SW 1271 (cell line): ENCODE measurements around the gene ATAD3B.
A peak's percentile ranks its signal among the peaks of the same experiment; 100 is the strongest.
"Not testable (repeated sequence)": the region's sequence is repeated elsewhere in the genome, so short reads cannot be mapped to it uniquely, and the experiment has no call there.

Experiments
- DNase-seq, 2 experiments: peaks; one replicate each; lab custom pipeline; 2025; lab: John Stamatoyannopoulos, UW

ATAD3B gene

DNA sequence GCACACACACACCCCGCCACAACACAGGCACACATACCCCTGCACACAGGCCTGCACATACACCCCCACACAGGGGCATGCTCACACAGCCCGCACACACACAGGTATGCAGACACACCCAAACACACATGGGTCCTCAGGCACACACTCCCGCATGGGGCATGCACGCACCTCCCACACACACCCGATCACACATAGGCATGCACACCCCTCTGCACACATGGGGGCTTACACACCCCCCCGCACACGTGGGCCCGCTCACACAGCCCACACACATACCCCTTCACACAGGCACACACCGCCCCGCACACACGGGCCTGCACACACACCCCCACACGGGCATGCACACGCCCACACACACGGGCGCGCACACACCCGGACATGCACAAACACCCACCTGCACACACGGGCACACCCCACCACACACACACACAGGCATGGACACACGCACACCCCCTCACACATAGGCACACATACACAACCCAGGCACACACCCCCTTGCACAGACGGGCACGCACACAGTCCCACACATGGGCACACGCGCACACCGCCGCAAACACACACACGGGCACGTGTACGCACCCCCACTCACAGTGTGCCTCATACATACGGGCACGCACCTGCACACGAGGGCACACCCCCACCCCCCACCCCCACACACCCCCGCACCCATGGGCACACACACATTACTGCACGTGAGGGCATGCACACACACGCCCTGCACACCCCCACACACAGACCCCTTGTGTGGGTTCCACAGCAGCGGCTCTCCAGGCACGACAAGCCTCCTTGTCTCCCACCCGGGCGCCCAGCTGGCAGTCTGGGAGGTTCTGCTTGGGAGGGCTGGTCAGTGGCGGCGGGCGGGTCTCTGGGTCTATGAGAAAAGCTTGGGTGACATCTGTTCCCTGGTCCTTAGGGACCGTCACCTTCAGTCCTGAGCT is 8.3 kb downstream of the ATAD3B start:
- no peak for DNase-seq

GRCh38 chr1:1480488-1480867 is 8.9 kb downstream of the ATAD3B start:
- DNase-seq: not testable (repeated sequence)

DNA sequence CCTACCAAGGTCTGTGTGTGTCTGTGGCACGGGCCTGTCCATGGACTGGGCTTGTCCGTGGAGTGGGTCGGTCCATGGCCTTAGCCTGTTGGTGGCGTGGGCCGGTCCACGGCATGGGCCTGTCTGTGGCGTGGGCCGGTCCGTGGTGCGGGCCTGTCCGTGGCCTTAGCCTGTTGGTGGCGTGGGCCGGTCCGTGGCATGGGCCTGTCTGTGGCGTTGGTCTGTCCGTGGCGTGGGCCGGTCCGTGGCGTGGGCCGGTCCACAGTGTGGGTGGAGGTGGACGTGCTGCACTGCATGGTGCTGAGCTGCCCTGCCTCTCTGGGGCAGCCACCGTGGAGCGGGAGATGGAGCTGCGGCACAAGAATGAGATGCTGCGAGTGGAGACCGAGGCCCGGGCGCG is 10.2 kb downstream of the ATAD3B start:
- not testable (repeated sequence) for DNase-seq

DNA sequence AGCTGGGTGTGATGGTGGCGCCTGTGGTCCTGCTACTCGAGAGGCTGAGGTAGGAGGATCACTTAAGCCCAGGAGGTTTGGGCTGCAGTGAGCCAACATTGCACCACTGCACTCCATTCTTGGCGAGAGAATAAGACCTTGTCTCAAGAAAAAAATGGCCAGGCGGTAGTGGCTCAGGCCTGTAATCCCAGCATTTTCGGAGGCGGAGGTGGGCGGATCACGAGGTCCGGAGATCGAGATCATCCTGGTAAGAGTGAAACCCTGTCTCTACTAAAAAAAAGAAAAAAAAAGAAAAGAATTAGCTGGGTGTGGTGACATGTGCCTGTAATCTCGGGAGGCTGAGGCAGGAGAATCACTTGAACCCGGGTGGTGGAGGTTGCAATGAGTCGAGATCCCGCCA is 11.3 kb downstream of the ATAD3B start:
- no peak for DNase-seq

- no peak for DNase-seq
Measured at GRCh38 chr1:1483714-1484113, 12.1 kb downstream of the ATAD3B start.

DNA sequence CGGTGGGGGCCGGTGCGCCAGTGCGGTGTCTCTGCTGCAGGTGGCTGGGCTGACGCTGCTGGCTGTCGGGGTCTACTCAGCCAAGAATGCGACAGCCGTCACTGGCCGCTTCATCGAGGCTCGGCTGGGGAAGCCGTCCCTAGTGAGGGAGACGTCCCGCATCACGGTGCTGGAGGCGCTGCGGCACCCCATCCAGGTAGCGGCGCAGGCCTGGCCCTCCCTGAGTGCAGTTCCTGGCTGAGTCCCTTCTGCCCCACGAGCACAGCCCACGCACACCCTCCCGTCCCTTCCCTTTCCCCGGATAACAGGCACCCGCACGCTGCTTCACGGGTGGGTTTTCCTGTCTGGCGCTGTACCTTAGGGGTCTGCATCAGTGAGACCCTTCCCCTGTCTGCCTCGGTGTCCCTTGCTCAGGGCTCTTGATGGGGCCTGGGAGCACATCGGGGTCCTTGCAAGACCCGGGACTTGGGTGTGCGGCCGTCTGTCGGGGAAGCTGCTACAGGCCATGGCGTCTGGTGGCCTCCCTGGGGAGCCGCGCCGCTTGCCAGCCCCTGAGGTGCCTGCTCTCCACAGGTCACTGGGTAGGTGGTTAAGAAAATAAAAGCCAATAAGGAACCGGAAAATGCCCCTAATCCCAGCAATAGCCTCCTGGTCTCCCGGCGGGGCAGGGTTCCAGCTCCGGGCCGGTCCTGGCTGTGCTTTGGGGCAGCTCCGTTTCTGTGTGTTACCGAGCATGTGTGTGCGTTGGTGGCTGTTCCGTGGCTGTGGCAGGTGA is 13.6 kb downstream of the ATAD3B start:
- DNase-seq: not testable (repeated sequence)

- DNase-seq: not testable (repeated sequence)
Measured at GRCh38 chr1:1485755-1486317, 14.3 kb downstream of the ATAD3B start.

- no peak for DNase-seq
Measured at GRCh38 chr1:1487701-1488100, 16.1 kb downstream of the ATAD3B start.

GRCh38 chr1:1489231-1489630 is 17.7 kb downstream of the ATAD3B start:
- DNase-seq: no peak

GRCh38 chr1:1489861-1490260 is 18.3 kb downstream of the ATAD3B start:
- DNase-seq: no peak

DNA sequence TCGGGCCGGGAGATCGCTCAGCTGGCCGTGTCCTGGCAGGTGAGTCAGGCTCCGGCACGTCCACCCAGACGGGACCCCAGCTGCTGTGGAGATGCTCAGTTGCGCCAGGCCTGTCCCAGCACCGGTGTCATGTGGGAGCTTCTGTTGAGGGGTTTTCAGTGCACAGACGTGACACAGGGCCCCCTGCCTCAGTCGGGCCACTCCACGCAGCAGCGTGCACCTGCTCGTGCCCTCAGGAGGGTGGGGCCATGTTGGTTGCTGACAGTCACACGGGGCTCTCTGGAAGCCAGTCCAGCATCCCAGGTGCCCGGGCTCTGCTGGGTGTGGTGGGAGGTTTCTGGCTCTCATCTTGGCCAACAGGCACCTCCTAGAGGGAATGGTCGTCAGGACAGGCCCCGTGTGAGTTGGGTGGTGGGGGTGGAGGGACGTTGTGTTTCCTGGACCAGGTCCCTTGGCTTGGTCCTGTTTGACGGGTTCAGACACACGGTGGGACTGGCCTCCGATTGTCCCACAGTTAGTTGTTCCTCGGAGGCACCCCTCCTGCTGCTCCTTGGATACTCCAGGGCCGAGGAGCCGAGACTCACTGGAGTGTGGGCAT is 19.2 kb downstream of the ATAD3B start:
- DNase-seq: no peak

GRCh38 chr1:1491601-1492000 is 20.0 kb downstream of the ATAD3B start:
- no peak for DNase-seq

- not testable (repeated sequence) for DNase-seq
Measured at GRCh38 chr1:1494311-1494710, 22.7 kb downstream of the ATAD3B start.

- DNase-seq: not testable (repeated sequence)
Measured at GRCh38 chr1:1495461-1495975, 24.0 kb downstream of the ATAD3B start.

DNA sequence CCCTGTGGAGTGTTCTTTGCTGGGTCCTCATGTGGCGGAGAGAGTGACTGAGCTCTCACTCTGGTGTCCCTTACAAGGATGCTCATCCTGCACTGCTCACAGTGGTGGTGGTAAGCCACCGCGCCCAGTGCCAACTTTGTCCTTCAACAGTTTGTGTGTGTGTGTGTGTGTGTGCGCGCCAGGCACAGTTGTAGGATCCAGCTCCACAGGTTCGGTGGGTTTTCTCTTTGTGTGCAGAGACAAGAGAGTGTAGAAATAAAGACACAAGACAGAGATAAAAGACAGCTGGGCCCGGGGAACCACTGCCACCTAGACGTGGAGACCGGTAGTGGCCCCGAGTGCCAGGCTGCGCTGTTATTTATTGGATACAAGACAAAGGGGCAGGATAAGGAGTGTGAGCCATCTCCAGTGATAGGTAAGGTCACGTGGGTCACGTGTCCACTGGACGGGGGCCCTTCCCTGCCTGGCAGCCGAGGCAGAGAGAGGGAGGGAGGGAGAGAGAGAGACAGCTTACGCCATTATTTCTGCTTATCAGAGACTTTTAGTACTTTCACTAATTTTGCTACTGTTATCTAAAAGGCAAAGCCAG is 33.3 kb downstream of the ATAD3B start:
- DNase-seq: peak in 1 of 2 experiments; percentile 2

DNA sequence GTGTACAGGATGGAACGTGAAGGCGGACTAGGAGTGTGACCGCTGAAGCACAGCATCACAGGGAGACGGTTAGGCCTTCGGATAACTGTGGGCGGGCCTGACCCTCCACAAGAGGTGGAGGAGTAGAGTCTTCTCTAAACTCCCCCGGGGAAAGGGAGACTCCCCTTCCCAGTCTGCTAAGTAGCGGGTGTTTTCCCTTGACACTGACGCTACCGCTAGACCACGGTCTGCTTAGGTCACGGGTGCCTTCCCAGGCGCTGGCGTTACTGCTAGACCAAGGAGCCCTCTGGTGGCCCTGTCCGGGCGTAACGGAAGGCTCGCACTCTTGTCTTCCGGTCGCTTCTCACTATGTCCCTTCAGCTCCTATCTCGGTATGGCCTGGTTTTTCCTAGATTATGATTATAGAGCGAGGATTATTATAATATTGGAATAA is 33.8 kb downstream of the ATAD3B start:
- DNase-seq: not testable (repeated sequence)

- DNase-seq: not testable (repeated sequence)
Measured at GRCh38 chr1:1505801-1506200, 34.2 kb downstream of the ATAD3B start.

DNA sequence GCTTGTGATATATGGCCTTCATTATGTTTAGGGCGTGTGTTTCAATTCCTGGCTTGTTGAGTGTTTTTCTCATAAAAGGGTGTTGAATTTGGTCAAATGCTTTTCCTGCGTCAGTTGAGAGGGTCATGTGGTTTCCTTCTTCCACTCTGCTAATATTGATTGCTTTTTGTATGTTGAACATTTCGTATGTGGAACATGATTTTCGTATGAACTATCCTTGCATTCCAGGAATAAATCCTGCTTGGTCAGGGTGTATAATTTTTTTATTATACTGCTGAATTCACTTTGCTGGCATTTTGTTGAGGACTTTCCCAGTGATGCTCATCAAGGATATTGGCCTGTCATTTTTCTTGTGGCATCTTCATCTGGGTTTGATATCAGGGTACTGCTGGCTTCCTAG is 35.7 kb downstream of the ATAD3B start:
- no peak for DNase-seq

DNA sequence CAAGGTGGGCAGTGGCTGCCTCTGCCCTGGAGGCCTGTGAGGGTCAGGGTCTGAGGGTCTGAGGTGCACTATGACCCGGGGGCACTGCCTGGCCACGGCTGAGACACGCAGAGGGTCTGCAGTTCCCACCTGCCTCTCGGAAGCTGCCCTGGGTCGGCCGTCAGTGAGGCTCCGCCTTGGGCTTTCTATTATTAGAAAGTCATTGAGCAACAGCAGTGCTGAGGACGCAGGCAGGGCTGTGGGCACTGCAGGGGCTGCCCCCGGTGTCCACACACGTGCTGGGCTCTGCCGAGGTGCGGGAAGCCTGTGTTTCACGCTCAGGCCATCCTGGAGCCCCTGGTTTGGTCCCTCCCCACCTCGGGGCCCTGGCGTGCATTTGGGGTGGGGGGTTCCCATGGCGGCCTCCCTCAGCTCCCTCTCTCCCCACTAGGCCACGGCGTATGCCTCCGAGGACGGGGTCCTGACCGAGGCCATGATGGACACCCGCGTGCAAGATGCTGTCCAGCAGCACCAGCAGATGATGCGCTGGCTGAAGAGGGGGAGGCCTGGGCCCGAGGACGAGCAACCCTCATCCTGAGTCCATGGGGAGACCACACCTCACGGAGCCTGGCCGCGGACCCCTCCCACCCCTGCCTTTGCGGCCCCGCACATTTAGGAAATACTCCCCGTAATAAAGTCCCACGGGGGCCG is 37.4 kb downstream of the ATAD3B start:
- not testable (repeated sequence) for DNase-seq

- DNase-seq: not testable (repeated sequence)
Measured at GRCh38 chr1:1509465-1509850, 37.9 kb downstream of the ATAD3B start.
